Astrocyte of the spinal cord (primary cell): Measurements from ENCODE around the gene STT3B.

ENCODE experiments used
- DNase-seq: peaks from one replicate; pipeline ENCODE4 v3.0.0; 2011; ENCODE audit warnings: low read depth, low spot score
- H3K4me3 ChIP-seq: 2 replicates; pipeline ENCODE4 v1.5.1; 2011; ENCODE audit warnings: low read depth, mild to moderate bottlenecking, low read length, moderate library complexity
- CTCF ChIP-seq: IDR thresholded peaks from 2 replicates; pipeline ENCODE4 v1.5.1; 2012; ENCODE audit warnings: low read depth, mild to moderate bottlenecking, low read length, inconsistent platforms
- in situ Hi-C: cut with HindIII; loops from 2 replicates; pipeline ENCODE4 v1.10.0; 2017; ENCODE audit warnings: low sequenced_read_pairs

Gene STT3B

GRCh38 chr3:31624083-31624709 lies 91.5 kb downstream of the STT3B start:
- H3K4me3 ChIP-seq, result no peak overlapping the region
- no peak for DNase-seq
- TF ChIP-seq CTCF, result no peak
- in situ Hi-C loops, result no loop called here

GRCh38 chr3:31625358-31625757 lies 92.6 kb downstream of the STT3B start:
- no peak for DNase-seq
- in situ Hi-C loops, result no loop called here
- H3K4me3 ChIP-seq, result no peak overlapping the region
- no peak for TF ChIP-seq CTCF

GRCh38 chr3:31629054-31629453 lies 96.3 kb downstream of the STT3B start:
- no peak for DNase-seq
- H3K4me3 ChIP-seq, result no peak overlapping the region
- no peak for TF ChIP-seq CTCF
- in situ Hi-C loops, result no loop called here

GRCh38 chr3:31634476-31634875 lies 101.8 kb downstream of the STT3B start:
- H3K4me3 ChIP-seq, result no peak overlapping the region
- peak; percentile 52 for DNase-seq
- no peak for TF ChIP-seq CTCF
- in situ Hi-C loops, result no loop called here

- TF ChIP-seq CTCF, result no peak
- no peak overlapping the region for H3K4me3 ChIP-seq
- in situ Hi-C loops, result no loop called here
- no peak for DNase-seq
Observed at GRCh38 chr3:31635545-31635944, 102.8 kb downstream of the STT3B start.

- no peak for DNase-seq
- in situ Hi-C loops, result no loop called here
- H3K4me3 ChIP-seq, result no peak overlapping the region
- TF ChIP-seq CTCF, result no peak
Observed at GRCh38 chr3:31636049-31636448, 103.3 kb downstream of the STT3B start.
